AG09319 (cell line): ENCODE data around the gene RPUSD1.

Experiments used
- DNase-seq: peaks from one replicate; pipeline ENCODE4 v3.0.0-alpha.2; 2010; ENCODE audit warnings: low read depth; ENCODE audit errors: extremely low read depth
- TF ChIP-seq, protein P1 (sequence below): IDR thresholded peaks from 2 replicates; pipeline ENCODE4 v1.5.1; 2011; ENCODE audit warnings: low read depth, mild to moderate bottlenecking, inconsistent platforms, low read length, moderate library complexity

Gene RPUSD1

DNA sequence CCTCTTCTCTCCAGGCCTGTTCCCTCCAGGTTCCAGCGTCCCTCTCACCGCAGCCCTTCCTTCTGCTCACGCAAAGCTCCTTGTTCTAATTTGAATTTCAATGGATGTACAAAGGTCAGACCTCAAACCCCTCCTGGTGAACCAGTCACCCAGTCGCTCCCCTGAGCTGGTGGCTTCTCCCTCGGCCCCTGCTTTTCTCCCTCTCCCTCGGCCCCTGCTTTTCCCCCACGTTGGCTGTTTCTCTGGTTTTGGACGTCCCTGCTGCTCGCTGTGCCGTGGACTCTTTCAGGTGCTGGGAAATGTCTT, 36.2 kb downstream of the RPUSD1 start:
- DNase-seq = no peak
- TF ChIP-seq, protein P1, sequence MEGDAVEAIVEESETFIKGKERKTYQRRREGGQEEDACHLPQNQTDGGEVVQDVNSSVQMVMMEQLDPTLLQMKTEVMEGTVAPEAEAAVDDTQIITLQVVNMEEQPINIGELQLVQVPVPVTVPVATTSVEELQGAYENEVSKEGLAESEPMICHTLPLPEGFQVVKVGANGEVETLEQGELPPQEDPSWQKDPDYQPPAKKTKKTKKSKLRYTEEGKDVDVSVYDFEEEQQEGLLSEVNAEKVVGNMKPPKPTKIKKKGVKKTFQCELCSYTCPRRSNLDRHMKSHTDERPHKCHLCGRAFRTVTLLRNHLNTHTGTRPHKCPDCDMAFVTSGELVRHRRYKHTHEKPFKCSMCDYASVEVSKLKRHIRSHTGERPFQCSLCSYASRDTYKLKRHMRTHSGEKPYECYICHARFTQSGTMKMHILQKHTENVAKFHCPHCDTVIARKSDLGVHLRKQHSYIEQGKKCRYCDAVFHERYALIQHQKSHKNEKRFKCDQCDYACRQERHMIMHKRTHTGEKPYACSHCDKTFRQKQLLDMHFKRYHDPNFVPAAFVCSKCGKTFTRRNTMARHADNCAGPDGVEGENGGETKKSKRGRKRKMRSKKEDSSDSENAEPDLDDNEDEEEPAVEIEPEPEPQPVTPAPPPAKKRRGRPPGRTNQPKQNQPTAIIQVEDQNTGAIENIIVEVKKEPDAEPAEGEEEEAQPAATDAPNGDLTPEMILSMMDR = no peak

DNA sequence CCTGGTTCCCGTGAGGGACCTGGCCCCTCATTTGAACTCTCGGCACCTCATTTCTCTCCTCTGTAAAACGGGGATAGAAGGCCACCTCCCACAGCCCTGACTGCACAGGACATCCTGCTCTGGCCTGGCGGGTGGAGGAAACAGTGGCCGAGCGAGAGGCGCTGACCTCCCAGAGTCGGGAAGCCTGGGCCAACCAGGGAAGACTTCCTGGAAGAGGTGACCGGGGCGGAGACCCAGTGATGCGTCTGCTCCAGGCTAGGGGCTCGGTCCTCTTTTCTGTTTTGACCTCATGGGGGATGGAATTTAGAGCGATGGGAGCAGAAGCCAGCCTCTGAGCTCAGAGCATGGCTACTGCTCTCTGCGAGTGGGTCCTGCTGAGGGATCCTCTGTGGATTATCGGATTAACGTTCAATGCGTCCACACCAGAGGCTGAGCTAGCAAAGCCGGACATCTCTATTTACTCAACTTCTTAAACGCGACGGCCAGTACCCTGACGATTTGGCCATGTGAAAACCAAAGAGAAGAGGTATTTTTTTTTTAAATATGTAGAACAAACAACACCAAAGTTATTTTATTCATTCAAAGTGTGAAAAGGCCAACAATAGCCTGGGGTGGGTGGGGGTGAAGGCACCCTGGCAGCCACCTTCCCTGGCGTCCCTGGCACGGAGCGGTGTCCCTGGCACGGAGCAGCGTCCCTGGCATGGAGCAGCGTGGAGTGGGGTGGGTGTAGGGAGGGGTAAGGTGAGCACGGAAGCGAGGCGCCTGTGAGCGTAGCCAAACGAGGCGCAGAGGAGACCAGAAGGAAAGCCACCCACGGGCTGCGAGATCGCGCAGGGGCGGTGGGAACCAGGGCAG, 36.8 kb downstream of the RPUSD1 start:
- TF ChIP-seq, protein P1 = no peak
- no peak for DNase-seq

DNA sequence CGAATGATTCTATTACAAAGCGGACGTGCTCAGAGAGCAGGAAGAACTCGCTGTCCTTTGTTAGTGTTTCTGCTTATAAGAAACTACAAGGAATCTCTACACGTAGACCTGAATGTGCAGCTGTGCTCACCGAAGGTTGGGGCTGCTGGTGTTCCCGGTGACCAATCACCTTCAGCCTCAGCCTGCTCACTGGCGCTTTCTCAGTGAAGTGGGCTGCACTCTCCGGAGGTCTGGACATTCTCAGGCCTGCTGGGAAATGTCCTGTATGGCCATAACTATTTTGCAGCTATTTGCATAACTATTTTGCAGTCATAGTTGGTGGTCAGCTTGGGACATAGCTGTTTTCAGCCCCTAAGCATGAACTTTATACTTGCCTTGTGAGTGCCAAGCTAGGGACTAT, 37.7 kb downstream of the RPUSD1 start:
- TF ChIP-seq, protein P1 = no peak
- no peak for DNase-seq

DNA sequence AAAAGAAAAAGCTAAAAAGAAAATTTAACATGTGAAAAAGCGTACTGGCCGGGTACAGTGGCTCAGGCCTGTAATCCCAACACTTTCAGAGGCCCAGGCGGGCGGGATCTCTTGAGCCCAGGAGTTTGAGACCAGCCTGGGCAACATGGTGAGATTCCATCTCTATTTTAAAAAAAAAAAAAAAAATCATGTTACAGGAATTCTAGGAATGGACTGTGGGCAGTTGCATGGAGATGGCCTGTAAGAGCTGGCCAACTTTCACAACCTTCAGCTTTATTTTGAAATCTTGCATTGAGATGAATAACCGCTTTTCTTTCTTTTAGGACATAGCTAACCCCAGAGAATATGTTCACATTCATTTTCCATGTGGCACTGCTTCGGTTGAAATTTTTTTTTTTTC, 39.2 kb downstream of the RPUSD1 start:
- TF ChIP-seq, protein P1 = no peak
- DNase-seq = peak; percentile 60

DNA sequence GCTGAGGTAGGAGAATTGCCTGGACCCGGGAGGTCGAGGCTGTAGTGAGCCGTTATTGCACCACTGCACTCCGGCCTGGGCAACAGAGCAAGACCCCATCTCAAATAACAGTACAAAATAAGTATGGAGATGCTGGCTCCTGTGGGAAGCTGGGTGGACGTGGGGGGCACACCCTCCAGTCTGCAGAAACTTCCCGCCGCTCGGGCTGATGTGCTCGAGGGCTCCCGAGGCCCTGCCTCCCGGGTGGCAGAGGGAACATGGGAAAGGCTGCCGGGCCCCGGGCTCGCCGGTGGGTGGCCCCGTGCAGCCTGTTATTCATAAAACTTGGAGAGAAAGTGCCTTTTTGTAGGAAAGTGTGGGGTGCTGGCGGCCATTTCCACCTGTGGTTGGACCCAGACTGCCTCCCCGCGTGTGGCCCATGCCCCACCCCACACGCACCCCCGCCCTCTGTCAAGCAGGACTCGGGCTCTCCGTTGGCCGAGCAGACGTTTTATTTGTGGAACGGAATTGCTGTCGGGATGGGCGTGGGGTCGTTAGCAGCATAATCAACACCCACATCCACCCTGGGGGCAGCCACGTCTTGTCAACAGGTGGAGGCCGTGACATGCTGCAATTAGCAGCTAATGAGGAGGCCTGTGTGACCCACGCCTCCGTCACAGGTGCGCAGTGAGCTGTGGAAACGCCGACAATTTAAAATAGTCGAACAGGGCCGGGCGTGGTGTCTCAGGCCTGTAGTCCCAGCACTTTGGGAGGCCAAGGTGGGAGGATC, 40.0 kb downstream of the RPUSD1 start:
- no peak for DNase-seq
- TF ChIP-seq, protein P1 = no peak

DNA sequence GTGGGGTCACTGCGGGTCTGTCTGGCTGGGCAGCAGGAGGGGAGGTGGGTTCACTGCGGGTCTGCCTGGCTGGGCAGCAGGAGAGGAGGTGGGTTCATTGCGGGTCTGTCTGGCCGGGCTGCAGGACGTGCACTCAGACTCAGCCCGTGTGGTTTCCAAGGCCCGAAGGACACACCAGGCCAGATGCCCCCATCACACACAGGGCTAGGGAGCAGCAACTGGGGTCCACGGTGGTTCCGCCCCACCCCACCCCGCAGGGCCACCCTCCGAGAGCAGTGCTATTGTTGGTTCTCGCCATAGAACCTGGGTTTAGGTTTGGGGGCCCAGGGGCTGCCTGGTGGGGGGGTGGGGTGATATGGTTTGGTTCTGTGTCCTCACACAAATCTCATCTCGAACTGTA, 41.5 kb downstream of the RPUSD1 start:
- no peak for DNase-seq
- TF ChIP-seq, protein P1 = no peak

DNA sequence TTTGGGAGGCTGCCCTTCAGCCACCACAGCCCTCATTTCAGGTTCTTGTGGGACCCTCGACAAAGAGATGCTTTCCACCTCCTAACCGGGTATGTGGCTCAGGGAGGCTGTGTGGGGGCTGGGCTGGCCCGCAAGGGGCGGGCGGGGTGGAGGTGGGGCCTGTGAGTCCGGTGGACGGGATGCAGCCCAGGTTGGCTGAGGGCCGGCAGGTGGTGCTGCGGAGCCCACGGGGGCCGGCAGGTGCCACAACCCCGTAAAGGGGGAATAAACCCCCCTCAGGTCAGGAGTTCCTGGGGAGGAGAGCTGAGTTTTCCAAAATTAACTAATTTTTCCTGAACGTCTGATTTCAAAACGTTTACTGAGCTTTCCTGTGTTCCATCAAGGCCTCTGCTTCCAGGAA, 42.4 kb downstream of the RPUSD1 start:
- TF ChIP-seq, protein P1 = peak; percentile 7
- no peak for DNase-seq
